ENCODE results near the gene COL26A1.
A peak's percentile ranks its signal among the peaks of the same experiment; 100 is the strongest.

Gene COL26A1

GRCh38 chr7:101401390-101402080 is 38.9 kb downstream of the COL26A1 start:
- POLR2A ChIA-PET = interaction anchor here (0.6 kb wide), 1 partner anchor 94 kb away, joined by 4 read pairs; no protein-coding TSS in a partner anchor
- H3K27ac ChIP-seq (ENCODE audit: extremely low read depth, low read depth, low read length) = no peak overlapping the region
- CTCF ChIA-PET = interaction anchor here (0.6 to 3.3 kb wide), 6 partner anchors 10 to 991 kb away, joined by 3 to 24 read pairs (median 4); no protein-coding TSS in a partner anchor
- TF ChIP-seq EGR2 (tag by site-specific recombination; IDR thresholded peaks at IDR 0.05; ENCODE audit: low read depth) = peak; percentile 99
- TF ChIP-seq ZNF48 (tag by site-specific recombination; IDR thresholded peaks at IDR 0.05) = no peak
- TF ChIP-seq ZNF132 (tag by site-specific recombination; IDR thresholded peaks at IDR 0.05; ENCODE audit: borderline replicate concordance) = no peak
- TF ChIP-seq KLF9 (tag by site-specific recombination; IDR thresholded peaks at IDR 0.05; ENCODE audit: low read depth) = no peak
- no peak for TF ChIP-seq GLIS1 (tag by site-specific recombination; IDR thresholded peaks at IDR 0.05)
- TF ChIP-seq KLF1 (tag by site-specific recombination; IDR thresholded peaks at IDR 0.05) = no peak
- peak; percentile 95 for TF ChIP-seq ZFHX2 (tag by site-specific recombination; conservative IDR thresholded peaks at IDR 0.05)
- TF ChIP-seq ZNF23 (tag by site-specific recombination; IDR thresholded peaks at IDR 0.05; ENCODE audit: borderline replicate concordance) = no peak
- no peak for TF ChIP-seq ZNF266 (tag by site-specific recombination; IDR thresholded peaks at IDR 0.05; ENCODE audit: low read depth)
- no peak for TF ChIP-seq GLI2 (tag by site-specific recombination; IDR thresholded peaks at IDR 0.05; ENCODE audit: borderline replicate concordance, low read depth)
- TF ChIP-seq RBAK (tag by site-specific recombination; IDR thresholded peaks at IDR 0.05) = no peak
- TF ChIP-seq TSHZ1 (tag by site-specific recombination; IDR thresholded peaks at IDR 0.05; ENCODE audit: borderline replicate concordance) = no peak
- no peak for TF ChIP-seq ZNF704 (tag by site-specific recombination; IDR thresholded peaks at IDR 0.05)
- TF ChIP-seq, protein P1, sequence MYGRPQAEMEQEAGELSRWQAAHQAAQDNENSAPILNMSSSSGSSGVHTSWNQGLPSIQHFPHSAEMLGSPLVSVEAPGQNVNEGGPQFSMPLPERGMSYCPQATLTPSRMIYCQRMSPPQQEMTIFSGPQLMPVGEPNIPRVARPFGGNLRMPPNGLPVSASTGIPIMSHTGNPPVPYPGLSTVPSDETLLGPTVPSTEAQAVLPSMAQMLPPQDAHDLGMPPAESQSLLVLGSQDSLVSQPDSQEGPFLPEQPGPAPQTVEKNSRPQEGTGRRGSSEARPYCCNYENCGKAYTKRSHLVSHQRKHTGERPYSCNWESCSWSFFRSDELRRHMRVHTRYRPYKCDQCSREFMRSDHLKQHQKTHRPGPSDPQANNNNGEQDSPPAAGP (tag by site-specific recombination; IDR thresholded peaks at IDR 0.05) = no peak
- no peak for TF ChIP-seq KLF16 (tag by site-specific recombination; IDR thresholded peaks at IDR 0.05)
- no peak for TF ChIP-seq ZNF555 (tag by site-specific recombination; conservative IDR thresholded peaks at IDR 0.05)
- no peak for TF ChIP-seq IKZF3 (tag by site-specific recombination; IDR thresholded peaks at IDR 0.05)
- TF ChIP-seq ZNF16 (tag by site-specific recombination; IDR thresholded peaks at IDR 0.05; ENCODE audit: low read depth) = no peak
- TF ChIP-seq, protein P2, sequence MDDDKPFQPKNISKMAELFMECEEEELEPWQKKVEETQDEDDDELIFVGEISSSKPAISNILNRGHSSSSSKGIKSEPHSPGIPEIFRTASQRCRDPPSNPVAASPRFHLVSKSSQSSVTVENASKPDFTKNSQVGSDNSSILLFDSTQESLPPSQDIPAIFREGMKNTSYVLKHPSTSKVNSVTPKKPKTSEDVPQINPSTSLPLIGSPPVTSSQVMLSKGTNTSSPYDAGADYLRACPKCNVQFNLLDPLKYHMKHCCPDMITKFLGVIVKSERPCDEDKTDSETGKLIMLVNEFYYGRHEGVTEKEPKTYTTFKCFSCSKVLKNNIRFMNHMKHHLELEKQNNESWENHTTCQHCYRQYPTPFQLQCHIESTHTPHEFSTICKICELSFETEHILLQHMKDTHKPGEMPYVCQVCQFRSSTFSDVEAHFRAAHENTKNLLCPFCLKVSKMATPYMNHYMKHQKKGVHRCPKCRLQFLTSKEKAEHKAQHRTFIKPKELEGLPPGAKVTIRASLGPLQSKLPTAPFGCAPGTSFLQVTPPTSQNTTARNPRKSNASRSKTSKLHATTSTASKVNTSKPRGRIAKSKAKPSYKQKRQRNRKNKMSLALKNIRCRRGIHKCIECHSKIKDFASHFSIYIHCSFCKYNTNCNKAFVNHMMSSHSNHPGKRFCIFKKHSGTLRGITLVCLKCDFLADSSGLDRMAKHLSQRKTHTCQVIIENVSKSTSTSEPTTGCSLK (tag by site-specific recombination; IDR thresholded peaks at IDR 0.05) = no peak
- TF ChIP-seq ZBTB20 (tag by site-specific recombination; IDR thresholded peaks at IDR 0.05) = no peak
- no peak for TF ChIP-seq ZNF510 (tag by site-specific recombination; IDR thresholded peaks at IDR 0.05; ENCODE audit: insufficient replicate concordance)
- TF ChIP-seq ZSCAN30 (tag by site-specific recombination; IDR thresholded peaks at IDR 0.05) = no peak
- peak; percentile 92 for TF ChIP-seq ZNF366 (tag by site-specific recombination; conservative IDR thresholded peaks at IDR 0.05)
- no peak for TF ChIP-seq ZNF114 (tag by site-specific recombination; IDR thresholded peaks at IDR 0.05)
- peak; percentile 98 for TF ChIP-seq ZNF513 (tag by site-specific recombination; IDR thresholded peaks at IDR 0.05)
- TF ChIP-seq ZNF202 (tag by site-specific recombination; IDR thresholded peaks at IDR 0.05; ENCODE audit: borderline replicate concordance) = no peak
- TF ChIP-seq ZNF26 (tag by site-specific recombination; IDR thresholded peaks at IDR 0.05) = no peak
- H3K9me3 ChIP-seq (ENCODE audit: control insufficient read depth, insufficient read depth, low read depth, low read length) = no peaks in the 10 kb centered on the region
- H3K36me3 ChIP-seq (ENCODE audit: control insufficient read depth in 2 of 2, insufficient read depth in 1 of 2, low read length in 2 of 2) = no peaks in the 10 kb centered on the region
- H3K4me3 ChIP-seq (ENCODE audit: low read depth, low read length) = no peak overlapping the region
- H3K4me1 ChIP-seq (ENCODE audit: control insufficient read depth, insufficient read depth, low read length) = 0 out of 2 replicates have a peak, but pooled peaks cover 3% of the 10 kb centered on the region
